Fibroblast of skin of right quadriceps (primary cell): Measurements from ENCODE around the gene MT3.
"Not testable (repeated sequence)": the region's sequence is repeated elsewhere in the genome, so short reads cannot be mapped to it uniquely, and the experiment has no call there.

Experiments
- DNase-seq: peaks from one replicate; pipeline ENCODE4 v3.0.0-alpha.2; 2013

The MT3 gene

GRCh38 chr16:56610017-56610608 lies 20.8 kb downstream of the MT3 start:
- DNase-seq = peak; percentile 66

- DNase-seq = peak; percentile 28
These were observed 21.3 kb downstream of the MT3 start for GRCh38 chr16:56610609-56611111.

DNA sequence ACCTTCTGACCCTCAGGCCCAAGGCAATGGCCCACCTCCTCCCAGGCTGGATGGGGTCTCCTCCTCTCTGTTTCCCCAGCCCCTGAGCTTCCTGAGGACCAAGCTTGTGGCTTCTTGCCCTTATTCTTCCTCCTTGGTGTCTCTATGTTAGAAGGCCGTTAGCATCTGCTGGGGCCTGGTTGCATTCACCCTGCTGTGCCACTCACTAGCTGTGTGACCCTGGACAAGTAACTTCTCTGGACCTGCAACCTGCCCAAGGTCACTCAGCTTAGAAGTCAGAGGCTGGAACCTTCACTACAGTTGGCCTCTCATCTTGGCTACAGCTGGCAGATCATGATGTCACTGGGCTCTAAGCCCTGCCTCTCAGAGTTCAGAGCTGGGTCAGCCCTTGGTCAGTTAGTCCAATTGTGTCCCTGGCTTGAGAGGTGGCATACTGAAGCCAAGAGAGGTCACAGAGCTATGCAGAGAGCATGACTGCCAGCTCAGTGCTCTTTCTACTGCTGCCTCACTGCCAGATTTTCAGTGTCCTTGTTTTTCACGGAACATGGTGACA lies 22.0 kb downstream of the MT3 start:
- no peak for DNase-seq

DNA sequence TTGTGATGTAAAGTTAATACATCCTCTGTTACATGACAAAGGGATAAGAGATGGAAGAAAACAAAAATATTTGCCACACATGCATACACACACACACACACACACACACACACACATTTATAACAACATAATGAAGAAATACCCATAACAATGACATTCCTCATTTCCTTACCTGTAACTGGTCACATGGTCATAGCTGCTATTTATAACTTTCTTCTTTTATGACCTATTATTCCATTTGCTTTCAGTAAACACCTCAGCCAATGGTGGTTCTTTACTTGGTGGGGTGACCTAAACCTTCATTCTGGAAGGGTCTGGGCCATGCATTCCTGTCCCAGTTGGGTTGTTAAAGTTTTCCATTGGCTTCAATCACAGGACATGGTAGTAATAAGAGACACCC lies 24.4 kb downstream of the MT3 start:
- no peak for DNase-seq

GRCh38 chr16:56614549-56614991 lies 25.2 kb downstream of the MT3 start:
- peak; percentile 78 for DNase-seq

- DNase-seq = peak; percentile 48
These were observed 26.0 kb downstream of the MT3 start for GRCh38 chr16:56615353-56615752.

GRCh38 chr16:56616608-56617211 lies 27.4 kb downstream of the MT3 start:
- DNase-seq = no peak

DNA sequence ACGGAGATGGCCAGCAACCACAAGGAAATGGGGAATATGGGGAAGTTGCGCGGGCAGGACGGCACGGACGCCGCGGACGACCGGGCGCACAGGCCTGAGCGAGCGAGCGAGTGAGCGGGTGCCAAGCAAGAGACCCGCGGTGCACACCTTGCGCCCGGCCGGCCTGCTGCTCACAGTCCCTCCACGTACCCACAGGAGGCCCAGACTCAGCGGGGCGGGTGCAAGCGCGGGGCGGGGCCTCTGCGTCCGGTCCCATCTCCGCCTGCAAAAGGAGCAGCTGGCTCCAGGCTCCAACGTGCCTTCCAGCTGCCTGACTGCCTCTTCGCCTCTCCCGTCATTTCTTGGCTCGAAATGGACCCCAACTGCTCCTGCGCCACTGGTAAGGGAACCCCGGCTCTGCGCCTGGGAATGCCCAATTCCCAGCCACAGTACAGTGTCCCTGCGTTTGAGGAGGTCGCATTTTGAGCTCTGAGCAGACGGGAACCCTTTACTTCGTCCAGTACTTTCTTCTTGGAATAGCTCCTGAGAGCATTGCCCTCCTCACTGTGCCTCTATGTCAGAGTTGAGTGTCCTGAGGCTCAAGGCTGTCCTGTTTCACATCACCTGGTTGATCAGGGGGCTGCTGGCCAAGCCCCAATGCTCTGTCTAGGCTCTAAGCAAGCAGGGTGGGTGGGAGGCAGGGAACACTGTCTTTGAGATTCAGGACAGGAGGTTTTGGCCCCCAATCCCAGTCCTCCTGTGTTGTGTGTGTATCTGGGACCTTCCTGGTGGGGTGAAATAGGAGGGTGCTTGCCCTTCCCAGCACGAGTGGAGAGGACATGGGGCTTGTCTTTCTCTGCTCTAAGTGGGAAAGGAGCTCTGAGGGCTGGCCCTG lies 28.1 kb downstream of the MT3 start:
- DNase-seq = peak; percentile 51

- DNase-seq = no peak
These were observed 28.8 kb downstream of the MT3 start for GRCh38 chr16:56618138-56618537.

GRCh38 chr16:56620339-56620897 lies 31.1 kb downstream of the MT3 start:
- no peak for DNase-seq

DNA sequence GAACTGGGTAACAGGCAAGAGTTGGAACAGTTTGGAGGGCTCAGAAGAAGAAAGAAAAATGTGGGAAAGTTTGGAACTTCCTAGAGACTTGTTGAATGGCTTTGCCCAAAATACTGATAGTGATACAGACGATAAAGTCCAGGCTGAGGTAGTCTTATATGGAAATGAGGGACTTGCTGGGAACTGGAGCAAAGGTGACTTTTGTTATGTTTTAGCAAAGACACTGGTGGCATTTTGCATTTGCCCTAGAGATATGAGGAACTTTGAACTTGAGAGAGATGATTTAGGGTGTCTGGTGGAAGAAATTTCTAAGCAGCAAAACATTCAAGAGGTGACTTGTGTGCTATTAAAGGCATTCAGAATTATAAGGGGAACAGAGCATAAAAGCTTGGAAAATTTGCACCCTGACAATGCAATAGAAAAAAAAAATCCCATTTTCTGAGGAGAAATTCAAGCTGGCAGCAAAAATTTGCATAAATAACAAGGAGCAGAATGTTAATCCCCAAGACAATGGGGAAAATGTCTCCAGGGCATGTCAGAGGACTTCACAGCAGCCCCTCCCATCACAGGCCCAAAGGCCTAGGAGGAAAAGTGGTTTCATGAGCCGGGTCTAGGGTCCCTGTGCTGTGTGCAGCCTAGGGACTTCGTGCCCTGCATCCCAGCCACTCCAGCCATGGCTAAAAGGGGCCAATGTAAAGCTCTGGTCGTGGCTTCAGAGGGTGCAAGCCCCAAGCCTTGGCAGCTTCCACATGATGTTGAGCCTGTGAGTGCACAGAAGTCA lies 32.5 kb downstream of the MT3 start:
- not testable (repeated sequence) for DNase-seq

DNA sequence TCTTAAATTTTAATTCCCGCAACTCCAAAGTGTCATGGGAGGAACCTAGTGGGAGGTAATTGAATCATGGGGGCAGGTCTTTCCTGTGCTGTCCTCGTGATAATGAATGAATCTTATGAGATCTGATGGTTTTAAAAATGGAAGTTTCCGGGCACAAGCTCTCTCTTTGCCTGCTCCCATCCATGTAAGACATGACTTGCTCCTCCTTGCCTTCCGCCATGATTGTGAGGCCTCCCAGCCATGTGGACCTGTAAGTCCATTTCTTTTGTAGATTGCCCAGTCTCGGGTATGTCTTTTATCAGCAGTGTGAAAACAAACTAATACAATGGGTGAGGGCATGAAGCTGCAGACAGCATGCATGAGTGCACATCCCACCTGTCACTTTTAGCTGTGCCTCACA lies 33.9 kb downstream of the MT3 start:
- not testable (repeated sequence) for DNase-seq

- DNase-seq = no peak
These were observed 34.3 kb downstream of the MT3 start for GRCh38 chr16:56623637-56624036.

DNA sequence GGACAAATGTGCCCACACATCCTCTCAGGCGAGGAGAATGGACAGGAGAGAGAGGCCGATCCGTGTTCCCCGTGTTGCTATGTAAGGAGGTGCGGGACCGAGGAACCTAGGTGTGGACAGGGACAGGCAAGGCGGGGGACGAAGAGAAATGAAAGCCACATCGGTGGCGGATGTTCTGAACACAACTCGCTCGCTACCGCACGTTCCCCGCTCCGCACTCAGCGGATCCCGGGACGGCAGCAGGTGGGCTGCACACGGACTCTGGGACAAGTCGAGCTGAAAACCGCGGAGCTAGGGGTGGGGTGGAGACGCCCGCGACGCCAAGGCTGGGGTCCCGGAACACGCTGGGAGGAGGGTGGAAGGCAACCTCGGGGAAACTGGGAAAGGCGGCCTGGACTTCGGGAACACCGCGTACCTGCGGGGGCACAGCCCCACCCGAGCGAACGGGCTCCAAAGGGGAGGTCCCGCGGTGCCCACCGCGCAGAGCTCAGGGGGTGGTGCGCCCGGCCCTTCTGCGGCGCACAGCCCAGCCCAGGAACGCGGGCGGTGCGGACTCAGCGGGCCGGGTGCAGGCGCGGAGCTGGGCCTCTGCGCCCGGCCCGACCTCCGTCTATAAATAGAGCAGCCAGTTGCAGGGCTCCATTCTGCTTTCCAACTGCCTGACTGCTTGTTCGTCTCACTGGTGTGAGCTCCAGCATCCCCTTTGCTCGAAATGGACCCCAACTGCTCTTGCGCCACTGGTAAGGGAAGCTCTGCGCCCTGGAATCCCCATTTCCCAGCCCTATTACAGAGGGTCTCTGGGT lies 36.0 kb downstream of the MT3 start, which contains the start of gene MT1E:
MT1E (plus strand) TSS at position 642 of the 803 bp plus-strand sequence; CDS start at position 713, 71 bp downstream.
- DNase-seq = peak; percentile 84

DNA sequence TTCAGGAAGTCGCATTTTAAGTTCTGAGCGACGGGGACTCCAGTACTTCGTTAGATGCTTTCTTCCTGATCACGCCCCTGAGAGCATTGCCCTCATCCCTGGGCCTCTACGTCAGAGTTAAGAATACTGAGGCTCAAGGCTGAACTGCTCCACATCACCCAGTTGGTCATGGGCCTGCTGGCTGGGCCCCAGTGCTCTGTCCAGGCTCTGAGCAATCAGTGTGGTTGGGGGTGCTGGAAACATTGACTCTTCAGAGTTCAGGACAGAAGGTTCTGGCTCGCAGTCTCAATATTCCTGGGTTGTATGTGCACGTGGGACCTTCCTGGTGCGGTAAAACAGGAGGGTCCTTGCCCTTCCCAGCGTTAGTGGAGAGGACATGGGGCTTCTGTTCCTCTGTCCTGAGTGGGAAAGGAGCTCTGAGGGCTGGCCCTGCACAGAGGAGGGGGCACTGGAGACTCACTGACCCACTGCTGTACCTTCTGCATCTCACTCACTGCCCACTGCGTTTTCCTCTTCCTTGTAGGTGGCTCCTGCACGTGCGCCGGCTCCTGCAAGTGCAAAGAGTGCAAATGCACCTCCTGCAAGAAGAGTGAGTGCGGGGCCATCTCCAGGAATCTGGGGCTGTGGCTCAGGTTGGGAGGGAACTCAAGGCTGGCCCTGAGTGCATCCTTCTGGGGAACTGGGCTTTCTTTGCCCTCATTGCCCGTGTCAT lies 36.8 kb downstream of the MT3 start:
- peak; percentile 60 for DNase-seq

- DNase-seq = no peak
These were observed 37.4 kb downstream of the MT3 start for GRCh38 chr16:56626685-56627084.

DNA sequence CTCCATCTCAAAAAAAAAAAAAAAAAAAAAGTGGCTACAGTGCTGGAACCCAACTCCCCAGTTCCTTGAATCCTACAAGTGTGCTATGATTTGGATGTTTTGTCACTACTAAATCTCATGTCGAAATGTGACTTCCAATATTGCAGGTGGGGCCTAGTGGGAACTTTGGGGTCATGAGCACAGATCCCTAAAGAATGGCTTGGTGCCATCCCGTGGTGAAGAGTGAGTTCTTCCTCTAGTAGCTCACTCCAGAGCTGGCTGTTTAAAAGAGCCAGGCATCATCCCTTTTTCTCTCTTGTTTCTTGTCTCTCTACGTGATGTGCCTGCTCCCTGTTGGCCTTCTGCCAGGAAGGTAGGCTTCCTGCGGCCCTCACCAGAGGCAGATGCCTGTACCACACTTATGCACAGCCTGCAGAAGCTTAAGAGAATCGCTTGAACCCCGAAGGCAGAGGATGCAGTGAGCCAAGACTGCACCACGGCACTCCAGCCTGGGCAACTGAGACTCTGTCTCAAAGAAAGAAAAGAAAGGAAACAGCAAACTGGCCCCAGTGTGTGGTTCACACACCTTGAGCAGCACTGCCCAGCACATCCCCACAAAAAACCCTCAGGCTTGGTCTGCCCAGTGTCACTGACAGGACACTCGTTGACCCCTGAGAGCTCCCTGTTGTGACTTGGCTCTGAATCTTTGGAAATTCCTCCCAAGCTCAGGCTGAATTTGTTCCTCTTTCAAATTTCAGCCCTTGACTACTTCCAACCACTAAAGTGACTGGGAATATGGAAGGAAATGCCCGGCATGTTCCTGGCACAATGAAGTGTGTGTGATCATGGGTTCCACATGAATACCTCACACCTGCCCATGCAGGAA lies 39.4 kb downstream of the MT3 start:
- no peak for DNase-seq

DNA sequence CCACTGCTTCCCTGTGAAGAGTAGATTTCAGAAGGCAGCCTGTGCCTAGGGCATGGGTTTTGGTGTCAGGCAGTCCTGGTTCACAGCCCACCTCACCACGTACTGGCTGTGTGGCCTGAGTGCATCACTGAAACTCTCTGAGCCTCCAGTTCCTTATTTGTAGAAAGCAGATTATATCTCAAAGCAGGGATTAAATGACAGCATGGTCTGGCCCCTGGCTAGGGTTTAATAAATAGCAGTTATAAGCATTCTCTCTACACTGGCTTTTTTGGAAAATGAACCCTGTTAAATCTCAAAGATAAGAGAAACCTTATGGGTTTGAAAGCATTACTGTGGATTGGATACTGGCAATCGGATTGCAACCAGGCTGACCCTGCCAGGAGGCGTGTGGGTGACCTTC lies 40.2 kb downstream of the MT3 start:
- no peak for DNase-seq

DNA sequence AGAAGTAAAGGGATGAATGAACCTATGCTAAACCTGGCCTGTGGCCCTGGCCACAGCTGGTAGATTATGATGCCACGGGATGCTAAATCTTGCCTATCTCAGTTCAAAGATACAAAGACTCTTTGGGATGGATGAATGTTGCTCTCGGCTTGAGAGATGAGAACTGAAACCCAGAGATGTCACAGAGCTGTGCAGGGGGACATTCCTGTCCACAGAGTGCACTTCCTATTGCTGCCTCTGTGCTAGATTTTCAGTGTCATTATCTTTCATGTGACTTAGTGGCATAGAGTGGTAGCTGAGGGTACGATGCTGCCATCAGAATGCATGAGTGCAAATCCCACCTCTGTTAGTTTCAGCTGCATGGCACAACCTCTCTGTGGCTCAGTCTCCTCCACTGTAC lies 40.8 kb downstream of the MT3 start:
- DNase-seq = no peak

DNA sequence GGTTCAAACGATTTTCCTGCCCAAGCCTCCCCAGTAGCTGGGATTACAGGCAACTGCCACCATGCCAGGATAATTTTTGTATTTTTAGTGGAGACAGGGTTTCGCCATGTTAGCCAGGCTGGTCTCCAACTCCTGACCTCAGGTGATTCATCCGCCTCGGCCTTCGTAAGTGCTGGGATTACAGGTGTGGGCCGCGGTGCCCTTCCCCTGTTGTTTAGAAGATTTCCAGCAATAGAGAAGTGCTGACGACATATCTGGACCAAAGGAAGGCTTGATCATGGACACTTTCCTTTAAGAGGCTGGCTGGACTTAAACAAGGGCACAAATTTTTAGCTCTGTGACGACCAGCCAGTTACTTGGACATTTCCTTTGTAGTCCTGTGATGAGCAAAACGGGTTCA lies 41.9 kb downstream of the MT3 start:
- no peak for DNase-seq
